ENCODE data around the gene C5orf22. TPM values are rescaled to one million over a fixed set of nuclear protein-coding genes. Genes with fewer than 3 reads are reported as not detected.

The C5orf22 gene
- total and polyA plus RNA-seq, 10 of the 15 experiments (the other 5 are each of a cell fraction or from before 2014, with no cell fraction given): 10.5 to 35.5 (median 24.0) TPM

DNA sequence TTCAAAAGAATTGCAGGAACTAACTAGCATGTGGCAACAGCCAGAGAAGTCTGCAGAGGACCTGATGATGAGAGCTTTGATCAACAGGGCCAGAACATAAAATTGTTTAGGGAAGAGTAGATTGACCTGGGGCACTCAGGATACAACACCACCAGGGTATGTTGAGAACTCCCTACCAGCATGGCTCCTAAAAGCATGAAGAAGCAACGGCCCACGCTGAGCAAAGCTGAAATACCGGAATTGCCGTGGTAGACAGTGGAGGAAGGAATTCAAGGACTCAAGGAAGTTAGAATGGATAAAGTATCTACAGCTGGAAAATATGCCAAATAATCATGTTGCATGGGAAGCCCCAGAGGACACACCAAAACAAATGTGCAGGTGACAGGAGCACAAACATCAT, 31.8 kb upstream of the C5orf22 start:
- RAD21 ChIA-PET (ENCODE audit: unreplicated experiment): no interaction called here
- Histone ChIP-seq H3K27ac (ENCODE audit: control insufficient read depth, insufficient read depth) (no peak overlapping the region), H3K4me2 (ENCODE audit: control insufficient read depth, insufficient read depth) (no peak overlapping the region), H3K9ac (ENCODE audit: control insufficient read depth, insufficient read depth, low read length) (no peak overlapping the region), H3K36me3 (ENCODE audit: control insufficient read depth in 2 of 2, insufficient read depth in 2 of 2, low read length in 1 of 2) (peaks cover 33 to 49% of the 10 kb centered on the region in 2 experiments), H3K4me3 (no peak overlapping the region), H3K4me1 (ENCODE audit: control insufficient read depth, insufficient read depth, low read length) (no peaks in the 10 kb centered on the region), H3K79me2 (ENCODE audit: control insufficient read depth, insufficient read depth, low read length) (no peaks in the 10 kb centered on the region), H3K9me3 (replicated peaks; ENCODE audit: control insufficient read depth, insufficient read depth, low read length) (no peaks in the 10 kb centered on the region), H2AFZ (ENCODE audit: control insufficient read depth, low read depth, low read length) (no peak overlapping the region), H3K27me3 (replicated peaks in 1 of 2; ENCODE audit: control insufficient read depth in 2 of 2, insufficient read depth in 2 of 2, low read length in 1 of 2) (no peaks in the 10 kb centered on the region), H4K20me1 (ENCODE audit: control insufficient read depth, insufficient read depth) (no peaks in the 10 kb centered on the region)
- BruUV-seq (replicated peaks): no TSS peak
- CTCF ChIA-PET: no interaction called here
- in situ Hi-C loops (cut with MboI) (no loop called here), intact Hi-C loops (cut with micrococcal nuclease; ENCODE audit: unreplicated experiment) (no loop called here)
- no peak for ATAC-seq
- POLR2A ChIA-PET: no interaction called here
- SMC1A ChIA-PET (ENCODE audit: uncharacterized antibody, unreplicated experiment): no interaction called here
- no peak for DNase-seq (ENCODE audit: low read depth, low spot score)
- 93% methylated on average over 4 of the region's 4 CpGs for WGBS (ENCODE audit: insufficient coverage, insufficient replicate concordance, low lambda C conversion rate, missing lambda C conversion rate)
- TF ChIP-seq ATF7 (IDR thresholded peaks at IDR 0.05; ENCODE audit: low read depth): no peak
- TF ChIP-seq SP1 (IDR thresholded peaks at IDR 0.05; ENCODE audit: low read depth, low read length): no peak
- no peak for TF ChIP-seq LARP7 (IDR thresholded peaks at IDR 0.05)
- TF ChIP-seq, protein P1, sequence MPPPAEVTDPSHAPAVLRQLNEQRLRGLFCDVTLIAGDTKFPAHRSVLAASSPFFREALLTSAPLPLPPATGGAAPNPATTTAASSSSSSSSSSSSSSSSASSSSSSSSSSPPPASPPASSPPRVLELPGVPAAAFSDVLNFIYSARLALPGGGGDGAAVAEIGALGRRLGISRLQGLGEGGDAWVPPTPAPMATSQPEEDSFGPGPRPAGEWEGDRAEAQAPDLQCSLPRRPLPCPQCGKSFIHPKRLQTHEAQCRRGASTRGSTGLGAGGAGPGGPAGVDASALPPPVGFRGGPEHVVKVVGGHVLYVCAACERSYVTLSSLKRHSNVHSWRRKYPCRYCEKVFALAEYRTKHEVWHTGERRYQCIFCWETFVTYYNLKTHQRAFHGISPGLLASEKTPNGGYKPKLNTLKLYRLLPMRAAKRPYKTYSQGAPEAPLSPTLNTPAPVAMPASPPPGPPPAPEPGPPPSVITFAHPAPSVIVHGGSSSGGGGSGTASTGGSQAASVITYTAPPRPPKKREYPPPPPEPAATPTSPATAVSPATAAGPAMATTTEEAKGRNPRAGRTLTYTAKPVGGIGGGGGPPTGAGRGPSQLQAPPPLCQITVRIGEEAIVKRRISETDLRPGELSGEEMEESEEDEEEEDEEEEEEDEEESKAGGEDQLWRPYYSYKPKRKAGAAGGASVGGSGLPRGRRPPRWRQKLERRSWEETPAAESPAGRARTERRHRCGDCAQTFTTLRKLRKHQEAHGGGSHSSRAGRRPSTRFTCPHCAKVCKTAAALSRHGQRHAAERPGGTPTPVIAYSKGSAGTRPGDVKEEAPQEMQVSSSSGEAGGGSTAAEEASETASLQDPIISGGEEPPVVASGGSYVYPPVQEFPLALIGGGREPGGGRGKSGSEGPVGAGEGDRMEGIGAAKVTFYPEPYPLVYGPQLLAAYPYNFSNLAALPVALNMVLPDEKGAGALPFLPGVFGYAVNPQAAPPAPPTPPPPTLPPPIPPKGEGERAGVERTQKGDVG (CRISPR knock-in tag; IDR thresholded peaks at IDR 0.05): no peak
- no peak for TF ChIP-seq CREB1 (IDR thresholded peaks at IDR 0.05; ENCODE audit: low read depth)
- no peak for TF ChIP-seq CEBPB (IDR thresholded peaks at IDR 0.05; ENCODE audit: borderline replicate concordance in 1 of 2, low read depth in 2 of 2, low read length in 2 of 2)
- TF ChIP-seq SUPT20H (IDR thresholded peaks at IDR 0.05; ENCODE audit: borderline replicate concordance, control insufficient read depth, low read depth, low read length): no peak
- TF ChIP-seq, protein P2, sequence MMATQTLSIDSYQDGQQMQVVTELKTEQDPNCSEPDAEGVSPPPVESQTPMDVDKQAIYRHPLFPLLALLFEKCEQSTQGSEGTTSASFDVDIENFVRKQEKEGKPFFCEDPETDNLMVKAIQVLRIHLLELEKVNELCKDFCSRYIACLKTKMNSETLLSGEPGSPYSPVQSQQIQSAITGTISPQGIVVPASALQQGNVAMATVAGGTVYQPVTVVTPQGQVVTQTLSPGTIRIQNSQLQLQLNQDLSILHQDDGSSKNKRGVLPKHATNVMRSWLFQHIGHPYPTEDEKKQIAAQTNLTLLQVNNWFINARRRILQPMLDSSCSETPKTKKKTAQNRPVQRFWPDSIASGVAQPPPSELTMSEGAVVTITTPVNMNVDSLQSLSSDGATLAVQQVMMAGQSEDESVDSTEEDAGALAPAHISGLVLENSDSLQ (IDR thresholded peaks at IDR 0.05): no peak
- TF ChIP-seq, protein P3, sequence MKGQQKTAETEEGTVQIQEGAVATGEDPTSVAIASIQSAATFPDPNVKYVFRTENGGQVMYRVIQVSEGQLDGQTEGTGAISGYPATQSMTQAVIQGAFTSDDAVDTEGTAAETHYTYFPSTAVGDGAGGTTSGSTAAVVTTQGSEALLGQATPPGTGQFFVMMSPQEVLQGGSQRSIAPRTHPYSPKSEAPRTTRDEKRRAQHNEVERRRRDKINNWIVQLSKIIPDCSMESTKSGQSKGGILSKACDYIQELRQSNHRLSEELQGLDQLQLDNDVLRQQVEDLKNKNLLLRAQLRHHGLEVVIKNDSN (IDR thresholded peaks at IDR 0.05; ENCODE audit: borderline replicate concordance, extremely low read length, insufficient read depth, low read depth, low read length): no peak
- no peak for TF ChIP-seq TCF7 (IDR thresholded peaks at IDR 0.05; ENCODE audit: borderline replicate concordance)
- TF ChIP-seq, protein P4, sequence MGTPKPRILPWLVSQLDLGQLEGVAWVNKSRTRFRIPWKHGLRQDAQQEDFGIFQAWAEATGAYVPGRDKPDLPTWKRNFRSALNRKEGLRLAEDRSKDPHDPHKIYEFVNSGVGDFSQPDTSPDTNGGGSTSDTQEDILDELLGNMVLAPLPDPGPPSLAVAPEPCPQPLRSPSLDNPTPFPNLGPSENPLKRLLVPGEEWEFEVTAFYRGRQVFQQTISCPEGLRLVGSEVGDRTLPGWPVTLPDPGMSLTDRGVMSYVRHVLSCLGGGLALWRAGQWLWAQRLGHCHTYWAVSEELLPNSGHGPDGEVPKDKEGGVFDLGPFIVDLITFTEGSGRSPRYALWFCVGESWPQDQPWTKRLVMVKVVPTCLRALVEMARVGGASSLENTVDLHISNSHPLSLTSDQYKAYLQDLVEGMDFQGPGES (IDR thresholded peaks at IDR 0.05): no peak
- no peak for TF ChIP-seq KAT2A (conservative IDR thresholded peaks at IDR 0.05; ENCODE audit: control insufficient read depth, low read depth, low read length)
- no peak for TF ChIP-seq GATAD2B (conservative IDR thresholded peaks at IDR 0.05; ENCODE audit: low read depth)
- no peak for FAIRE-seq
